SH-SY5Y (cell line): ENCODE results near the gene PARD3.

Experiments used
- GATA2 ChIP-seq: IDR thresholded peaks from 2 replicates; pipeline ENCODE4 v1.6.1; 2011; ENCODE audit warnings: mild to moderate bottlenecking, low read depth, low read length
- GATA3 ChIP-seq: IDR thresholded peaks from 2 replicates; pipeline ENCODE4 v1.6.1; 2011; ENCODE audit warnings: low read depth, mild to moderate bottlenecking, low read length, moderate library complexity

DNA sequence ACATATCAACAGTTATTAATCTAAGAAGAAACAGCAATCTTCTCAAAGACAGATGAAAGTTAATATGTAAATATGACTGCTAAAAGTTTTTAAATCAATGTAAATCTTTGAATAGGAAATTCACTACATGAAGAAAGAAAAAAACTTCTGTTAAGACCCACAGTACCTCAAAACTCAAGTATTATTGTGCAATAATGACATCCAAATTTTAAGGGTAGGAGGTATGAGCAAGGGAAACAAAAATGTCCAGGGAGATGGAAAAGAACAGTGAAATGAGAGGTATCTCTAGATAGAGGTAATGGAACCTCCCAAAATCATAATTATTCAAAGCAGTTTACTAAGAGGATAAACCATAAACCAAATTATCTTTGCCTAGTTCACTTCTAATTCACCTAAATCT, 436.8 kb downstream of the PARD3 start:
- no peak for TF ChIP-seq GATA3
- TF ChIP-seq GATA2 = no peak
